ENCODE data around the gene STK11IP. TPM values are rescaled to one million over a fixed set of nuclear protein-coding genes. Genes with fewer than 3 reads are reported as not detected.

The STK11IP gene
- total RNA-seq, 1 experiment from 2014 or later, result 39.9 TPM

DNA sequence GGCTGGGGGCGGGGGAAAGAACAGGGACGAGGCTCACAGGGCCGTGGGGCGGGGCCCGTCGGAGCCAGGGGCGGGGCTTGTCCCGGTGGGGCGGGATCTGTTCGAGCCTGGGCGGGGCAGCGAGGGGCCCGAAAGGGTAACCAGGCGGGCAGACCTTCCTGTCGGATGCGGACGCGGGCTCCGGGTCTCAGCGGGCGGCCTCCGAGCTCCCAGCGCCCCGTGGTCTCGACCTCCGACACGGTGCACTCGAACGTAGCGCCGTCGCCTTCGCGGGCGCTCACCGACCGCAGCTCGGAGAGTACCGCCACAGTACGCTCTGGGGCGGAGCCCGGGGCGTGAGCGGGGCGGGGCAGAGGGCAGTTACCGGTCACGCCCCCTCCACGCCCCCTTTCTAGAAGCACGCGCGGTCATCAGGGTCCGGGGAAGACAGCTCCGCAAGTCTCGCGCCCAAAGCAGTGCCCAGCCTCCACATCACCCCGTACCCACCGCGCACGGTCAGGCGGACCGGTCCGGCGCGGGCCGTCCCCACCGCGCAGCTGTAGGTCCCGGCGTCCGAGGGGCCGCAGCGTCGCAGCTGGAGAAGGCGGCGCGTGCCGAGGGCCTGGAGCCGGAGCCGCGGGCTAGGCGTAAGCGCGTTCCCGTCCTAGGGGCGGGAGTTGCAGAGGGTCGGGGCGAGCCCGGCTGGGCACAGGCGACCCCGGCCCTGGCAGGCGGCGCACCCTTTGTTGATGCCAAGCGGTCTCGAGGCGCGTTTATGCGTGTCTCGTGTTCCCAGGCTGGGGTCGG is 45.1 kb upstream of the STK11IP start (continued):
- no peak for TF ChIP-seq PRDM15 (CRISPR knock-in tag; IDR thresholded peaks at IDR 0.05)
- TF ChIP-seq ZBTB21 (CRISPR knock-in tag; IDR thresholded peaks at IDR 0.05; ENCODE audit: borderline replicate concordance), result peak; percentile 83
- 0 out of 2 replicates have a peak, but pooled peaks have one; percentile 64 for TF ChIP-seq ERG (CRISPR knock-in tag; IDR thresholded peaks at IDR 0.05)
- TF ChIP-seq NFE2L1 (CRISPR knock-in tag; IDR thresholded peaks at IDR 0.05), result no peak
- TF ChIP-seq, protein P1, sequence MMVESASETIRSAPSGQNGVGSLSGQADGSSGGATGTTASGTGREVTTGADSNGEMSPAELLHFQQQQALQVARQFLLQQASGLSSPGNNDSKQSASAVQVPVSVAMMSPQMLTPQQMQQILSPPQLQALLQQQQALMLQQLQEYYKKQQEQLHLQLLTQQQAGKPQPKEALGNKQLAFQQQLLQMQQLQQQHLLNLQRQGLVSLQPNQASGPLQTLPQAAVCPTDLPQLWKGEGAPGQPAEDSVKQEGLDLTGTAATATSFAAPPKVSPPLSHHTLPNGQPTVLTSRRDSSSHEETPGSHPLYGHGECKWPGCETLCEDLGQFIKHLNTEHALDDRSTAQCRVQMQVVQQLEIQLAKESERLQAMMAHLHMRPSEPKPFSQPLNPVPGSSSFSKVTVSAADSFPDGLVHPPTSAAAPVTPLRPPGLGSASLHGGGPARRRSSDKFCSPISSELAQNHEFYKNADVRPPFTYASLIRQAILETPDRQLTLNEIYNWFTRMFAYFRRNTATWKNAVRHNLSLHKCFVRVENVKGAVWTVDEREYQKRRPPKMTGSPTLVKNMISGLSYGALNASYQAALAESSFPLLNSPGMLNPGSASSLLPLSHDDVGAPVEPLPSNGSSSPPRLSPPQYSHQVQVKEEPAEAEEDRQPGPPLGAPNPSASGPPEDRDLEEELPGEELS (CRISPR knock-in tag; IDR thresholded peaks at IDR 0.05), result peak; percentile 86
- TF ChIP-seq ZNF138 (CRISPR knock-in tag; conservative IDR thresholded peaks at IDR 0.05), result peak; percentile 88; the same call in 1 of the 2 replicates
- TF ChIP-seq, protein P2, sequence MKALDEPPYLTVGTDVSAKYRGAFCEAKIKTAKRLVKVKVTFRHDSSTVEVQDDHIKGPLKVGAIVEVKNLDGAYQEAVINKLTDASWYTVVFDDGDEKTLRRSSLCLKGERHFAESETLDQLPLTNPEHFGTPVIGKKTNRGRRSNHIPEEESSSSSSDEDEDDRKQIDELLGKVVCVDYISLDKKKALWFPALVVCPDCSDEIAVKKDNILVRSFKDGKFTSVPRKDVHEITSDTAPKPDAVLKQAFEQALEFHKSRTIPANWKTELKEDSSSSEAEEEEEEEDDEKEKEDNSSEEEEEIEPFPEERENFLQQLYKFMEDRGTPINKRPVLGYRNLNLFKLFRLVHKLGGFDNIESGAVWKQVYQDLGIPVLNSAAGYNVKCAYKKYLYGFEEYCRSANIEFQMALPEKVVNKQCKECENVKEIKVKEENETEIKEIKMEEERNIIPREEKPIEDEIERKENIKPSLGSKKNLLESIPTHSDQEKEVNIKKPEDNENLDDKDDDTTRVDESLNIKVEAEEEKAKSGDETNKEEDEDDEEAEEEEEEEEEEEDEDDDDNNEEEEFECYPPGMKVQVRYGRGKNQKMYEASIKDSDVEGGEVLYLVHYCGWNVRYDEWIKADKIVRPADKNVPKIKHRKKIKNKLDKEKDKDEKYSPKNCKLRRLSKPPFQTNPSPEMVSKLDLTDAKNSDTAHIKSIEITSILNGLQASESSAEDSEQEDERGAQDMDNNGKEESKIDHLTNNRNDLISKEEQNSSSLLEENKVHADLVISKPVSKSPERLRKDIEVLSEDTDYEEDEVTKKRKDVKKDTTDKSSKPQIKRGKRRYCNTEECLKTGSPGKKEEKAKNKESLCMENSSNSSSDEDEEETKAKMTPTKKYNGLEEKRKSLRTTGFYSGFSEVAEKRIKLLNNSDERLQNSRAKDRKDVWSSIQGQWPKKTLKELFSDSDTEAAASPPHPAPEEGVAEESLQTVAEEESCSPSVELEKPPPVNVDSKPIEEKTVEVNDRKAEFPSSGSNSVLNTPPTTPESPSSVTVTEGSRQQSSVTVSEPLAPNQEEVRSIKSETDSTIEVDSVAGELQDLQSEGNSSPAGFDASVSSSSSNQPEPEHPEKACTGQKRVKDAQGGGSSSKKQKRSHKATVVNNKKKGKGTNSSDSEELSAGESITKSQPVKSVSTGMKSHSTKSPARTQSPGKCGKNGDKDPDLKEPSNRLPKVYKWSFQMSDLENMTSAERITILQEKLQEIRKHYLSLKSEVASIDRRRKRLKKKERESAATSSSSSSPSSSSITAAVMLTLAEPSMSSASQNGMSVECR (CRISPR knock-in tag; IDR thresholded peaks at IDR 0.05; ENCODE audit: borderline replicate concordance), result peak; percentile 72; the same call in 1 of the 2 replicates

GRCh38 chr2:219553168-219553417 is 44.6 kb upstream of the STK11IP start:
- TF ChIP-seq E2F5 (CRISPR knock-in tag; IDR thresholded peaks at IDR 0.05) (peak; percentile 14; the same call in 1 of the 2 replicates), CBFB (CRISPR knock-in tag; IDR thresholded peaks at IDR 0.05; ENCODE audit: low read depth) (no peak)
- TF ChIP-seq, protein P3, sequence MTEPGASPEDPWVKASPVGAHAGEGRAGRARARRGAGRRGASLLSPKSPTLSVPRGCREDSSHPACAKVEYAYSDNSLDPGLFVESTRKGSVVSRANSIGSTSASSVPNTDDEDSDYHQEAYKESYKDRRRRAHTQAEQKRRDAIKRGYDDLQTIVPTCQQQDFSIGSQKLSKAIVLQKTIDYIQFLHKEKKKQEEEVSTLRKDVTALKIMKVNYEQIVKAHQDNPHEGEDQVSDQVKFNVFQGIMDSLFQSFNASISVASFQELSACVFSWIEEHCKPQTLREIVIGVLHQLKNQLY (CRISPR knock-in tag; IDR thresholded peaks at IDR 0.05), result no peak
- Mint-ChIP-seq H3K27me3 (ENCODE audit: low read depth) (peaks cover 38% of the 10 kb centered on the region), H3K36me3 (peaks cover 10% of the 10 kb centered on the region; the same call in 1 of the 2 replicates), H3K27ac (no peak overlapping the region), H3K4me1 (peaks cover 10% of the 10 kb centered on the region), H3K9me3 (no peaks in the 10 kb centered on the region), H3K4me3 (peak overlapping the region; percentile 53)
- ChIA-PET CTCF (interaction anchor here (1.0 to 3.9 kb wide), 6 partner anchors 8 to 57 kb away, joined by 4 to 35 read pairs (median 7); partner anchors contain the start of genes CHPF and TMEM198), POLR2A (interaction anchor here (0.8 to 2.8 kb wide), 5 partner anchors 8 to 44 kb away, joined by 3 to 17 read pairs (median 14); partner anchors contain the start of genes CHPF, INHA, OBSL1 and STK11IP)
- no peak for ATAC-seq
- no peak for DNase-seq (ENCODE audit: low spot score)
